Diencephalon (tissue), 1 donor: ENCODE results near the gene CA12. TPM values are rescaled to one million over a fixed set of nuclear protein-coding genes. Genes with fewer than 3 reads are reported as not detected.

ENCODE experiments used
- total RNA-seq: library from RNA; depleted of rRNA; stranded (reverse); fragments of >200 nt; gene quantifications from one replicate; pipeline ENCODE4 v1.2.3, GENCODE V29; 2014

CA12 gene
- total RNA-seq, result 13.8 TPM

DNA sequence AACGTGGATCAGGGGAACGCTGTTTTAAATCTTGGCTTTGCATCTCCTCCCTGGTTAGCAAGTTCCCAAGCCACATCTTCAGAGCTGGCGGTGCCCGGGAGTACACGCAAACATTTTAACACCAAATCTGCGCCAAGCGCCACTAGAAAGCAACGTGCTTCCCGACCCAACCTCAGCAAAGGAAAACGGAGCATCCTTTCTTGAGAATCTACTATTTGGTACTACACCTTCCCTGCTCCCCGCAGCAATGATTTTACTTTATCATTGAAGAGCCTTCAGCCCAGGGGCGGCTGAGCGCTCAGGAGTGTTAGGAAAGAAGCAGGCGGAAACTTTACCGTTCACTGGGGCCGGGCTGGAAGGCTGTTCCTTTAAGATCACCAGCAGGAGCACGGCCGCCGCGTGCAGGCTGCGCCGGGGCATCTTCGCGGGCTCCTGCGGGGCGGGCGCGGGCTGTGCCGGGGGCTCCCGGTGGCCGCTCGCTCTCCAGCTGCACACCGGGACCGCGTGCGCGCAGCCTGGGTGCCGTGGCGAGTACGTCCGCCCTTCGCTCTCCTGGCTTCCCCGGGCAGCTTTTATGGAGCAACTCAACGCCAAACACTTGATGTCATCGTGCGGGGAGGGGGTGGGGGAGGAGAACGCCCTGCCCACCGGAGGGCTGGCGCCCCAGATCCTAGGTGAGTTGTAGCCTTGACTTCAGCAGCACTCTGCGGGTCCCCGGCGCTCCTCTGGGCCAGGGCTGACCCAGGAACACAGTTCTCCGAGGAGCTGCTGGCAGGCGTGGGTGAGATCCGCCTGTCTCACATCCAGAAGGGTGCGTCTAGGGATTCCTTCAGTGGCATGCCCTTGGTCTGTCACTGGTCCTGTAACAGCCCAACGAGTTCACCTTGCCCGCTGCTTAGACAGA is at the start of gene CA12:
Gene CA12 (minus strand): TSS at position 546 of the 904 bp plus-strand sequence. CDS start 126 bp downstream, at position 420.

DNA sequence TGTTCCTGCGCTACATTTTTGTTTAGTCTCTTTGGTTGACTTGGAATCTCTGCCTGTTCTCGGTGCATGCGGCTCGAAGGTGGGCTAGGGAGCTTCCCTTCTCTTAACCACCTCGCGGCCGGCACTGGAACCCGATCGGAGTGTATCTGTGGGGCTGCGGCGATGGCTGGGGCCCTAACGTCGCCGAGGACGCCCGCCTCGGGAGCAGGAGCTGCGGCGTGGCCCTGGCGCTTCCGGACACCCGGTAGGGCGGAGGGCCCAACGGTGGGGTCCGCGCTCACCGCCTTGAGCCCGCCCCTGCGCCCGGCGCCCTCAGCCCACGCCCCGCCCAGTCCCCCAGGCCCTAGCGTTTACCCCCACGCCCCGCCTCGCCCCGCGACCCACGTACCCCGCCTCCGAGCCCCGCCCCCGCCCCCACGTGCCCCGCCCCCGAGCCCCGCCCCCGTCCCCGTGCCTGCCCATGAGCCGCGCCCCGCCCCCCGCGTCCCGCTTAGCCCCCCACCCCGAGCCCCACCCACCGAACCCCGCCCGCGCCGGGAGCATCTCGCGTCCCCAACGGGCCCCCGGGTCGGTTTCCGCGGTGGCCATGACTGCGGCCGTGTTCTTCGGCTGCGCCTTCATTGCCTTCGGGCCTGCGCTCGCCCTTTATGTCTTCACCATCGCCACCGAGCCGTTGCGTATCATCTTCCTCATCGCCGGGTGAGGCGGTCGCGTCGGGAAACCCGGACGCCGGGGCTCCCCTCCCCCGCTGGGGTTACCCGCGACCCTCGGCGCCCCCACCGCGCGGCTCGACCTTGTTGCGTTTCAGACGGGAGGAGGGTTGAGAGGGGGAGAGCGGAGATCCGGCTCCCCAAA is 104.4 kb downstream of the CA12 start, which contains the start of gene APH1B:
Gene APH1B (plus strand): TSS at position 568 of the 855 bp plus-strand sequence. CDS start 19 bp downstream, at position 587.

Other genes starting within 250 kb of the CA12 start
- gene RPS27L, start 224.4 kb downstream of the CA12 start, total RNA-seq, result 24.7 TPM
- 112 TPM for gene RAB8B, start 192.2 kb downstream of the CA12 start, total RNA-seq
- 21.2 TPM for gene APH1B, start 104.2 kb downstream of the CA12 start, total RNA-seq
- 50.5 TPM for gene USP3, start 122.7 kb upstream of the CA12 start, total RNA-seq
- 1.4 TPM for gene FBXL22, start 215.5 kb upstream of the CA12 start, total RNA-seq